ENCODE results near the gene KRAS.

GRCh38 chr12:25194722-25195055, 56.0 kb downstream of the KRAS start:
- TF ChIP-seq CTCF (IDR thresholded peaks at IDR 0.05) (no peak), POLR2A (IDR thresholded peaks at IDR 0.05) (no peak)
